Measurements from ENCODE around the gene AMY1B.
"Not testable (repeated sequence)": the region's sequence is repeated elsewhere in the genome, so short reads cannot be mapped to it uniquely, and the experiment has no call there.

The AMY1B gene

DNA sequence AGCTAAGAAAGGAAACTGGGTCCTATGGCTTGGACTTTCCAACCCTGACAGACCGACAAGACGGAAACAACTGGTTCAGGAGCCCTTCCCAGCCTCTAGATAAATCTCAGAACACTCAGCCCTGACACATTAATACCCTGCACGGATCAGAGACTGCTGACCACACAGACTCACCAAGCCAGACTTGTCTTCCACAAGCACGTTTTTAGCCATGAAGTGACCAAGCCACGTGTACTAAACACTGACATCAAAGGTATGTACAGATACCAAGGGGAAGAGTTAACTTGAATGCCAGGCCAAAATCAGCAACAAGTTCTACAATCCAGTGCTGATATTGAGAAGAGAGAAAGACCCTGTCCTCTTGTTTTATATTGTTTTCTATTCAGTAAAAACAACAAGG is at the start of gene AMY1B:
Gene AMY1B (minus strand): TSS at position 101 of the 400 bp plus-strand sequence. CDS start 571 bp downstream, outside the sequence.
- not testable (repeated sequence) for DNase-seq (ENCODE audit: low read depth)

DNA sequence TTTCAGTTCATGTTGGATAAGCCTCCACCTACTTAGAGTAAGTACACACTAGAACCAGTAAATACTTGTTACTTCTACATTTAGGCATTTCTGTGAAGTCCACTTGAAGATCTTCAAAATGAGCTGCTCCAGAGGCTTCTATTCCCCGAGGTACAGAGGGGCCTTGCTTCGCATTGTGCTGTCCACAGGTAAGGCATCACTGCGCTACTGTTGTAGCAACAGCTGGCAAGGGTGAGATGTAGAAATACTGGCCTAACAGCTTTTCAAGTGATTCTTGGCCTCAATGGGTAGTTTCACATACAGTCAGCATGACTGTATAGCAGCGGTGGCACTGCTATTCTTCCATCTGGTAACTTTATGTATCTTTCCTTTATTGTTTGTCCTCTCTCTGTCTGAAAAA is 49.0 kb upstream of the AMY1B start:
- not testable (repeated sequence) for DNase-seq (ENCODE audit: low read depth)

DNA sequence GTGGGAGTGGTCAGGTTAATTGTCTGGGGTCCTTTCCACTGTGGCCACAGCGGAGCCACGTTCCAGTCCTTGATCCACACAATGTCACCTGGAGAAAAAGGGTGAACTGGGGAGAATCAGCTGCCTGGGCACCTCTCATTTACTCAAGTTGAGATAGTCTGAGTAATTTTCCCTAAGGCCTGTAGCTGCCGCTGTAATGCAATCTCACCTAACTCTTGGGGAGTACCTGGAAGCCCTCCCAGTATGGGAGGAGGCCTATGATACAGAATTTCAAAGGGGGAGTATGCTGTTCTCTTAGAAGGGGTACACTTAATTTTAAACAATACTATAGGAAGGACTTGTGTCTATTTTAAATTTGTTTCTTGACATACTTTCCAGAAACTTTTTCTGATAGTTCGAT is 48.4 kb upstream of the AMY1B start:
- not testable (repeated sequence) for DNase-seq (ENCODE audit: low read depth)

DNA sequence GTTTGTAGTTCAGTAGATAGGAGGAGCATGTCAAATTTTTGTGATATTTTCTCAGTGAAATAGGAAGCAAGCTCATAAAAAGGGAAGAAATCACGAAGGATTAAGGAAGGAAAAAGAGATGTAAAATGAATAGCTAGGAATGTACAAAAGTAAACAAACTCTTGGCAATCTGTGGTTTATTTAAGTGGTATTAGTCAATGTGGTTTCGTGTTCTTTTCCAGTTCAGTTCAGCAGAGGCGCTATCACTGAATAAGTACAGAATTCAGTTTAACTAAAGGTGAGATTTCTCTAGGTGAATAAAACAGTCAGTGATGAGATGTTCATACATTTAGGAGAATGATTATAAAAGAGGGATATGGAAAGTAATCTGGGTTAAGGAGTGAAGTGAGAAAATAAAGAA is 42.0 kb upstream of the AMY1B start:
- DNase-seq (ENCODE audit: low read depth), result not testable (repeated sequence)

DNA sequence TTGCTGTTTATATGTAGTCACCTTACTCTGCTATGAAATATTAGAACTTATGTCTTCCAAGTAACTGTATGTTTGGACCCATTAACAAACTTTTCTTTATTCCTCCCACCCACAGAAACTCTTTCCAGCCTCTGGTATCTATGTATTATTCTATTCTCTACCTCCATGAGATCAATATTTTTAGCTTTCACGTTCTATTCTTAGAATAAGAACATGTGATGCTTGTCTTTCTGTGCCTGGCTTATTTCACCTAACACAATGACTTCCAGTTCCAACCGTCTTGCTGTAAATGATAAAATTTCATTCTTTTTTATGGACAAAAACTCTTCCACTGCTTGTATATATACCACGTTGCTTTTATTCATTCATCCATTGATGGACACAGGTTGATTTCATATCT is 39.3 kb upstream of the AMY1B start:
- DNase-seq (ENCODE audit: low read depth), result not testable (repeated sequence)

DNA sequence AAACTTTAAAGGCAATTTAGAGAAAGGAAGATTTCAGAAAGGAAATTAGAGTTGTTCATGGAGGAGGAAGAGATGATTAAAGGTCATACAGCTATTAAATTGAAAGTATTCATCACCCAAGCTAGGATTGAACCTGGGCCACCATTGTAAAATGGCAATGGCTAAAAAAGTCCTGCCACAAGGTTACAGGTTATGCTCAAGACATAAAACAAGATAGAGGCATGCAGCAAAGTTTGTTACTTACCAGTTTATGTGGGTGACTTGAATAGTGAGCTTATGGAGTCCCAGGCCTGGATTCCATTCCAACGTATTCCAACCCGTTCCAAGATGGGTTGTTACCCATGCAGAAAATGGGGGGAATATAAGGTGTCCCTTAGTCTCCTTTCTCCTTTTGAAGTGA is 25.5 kb upstream of the AMY1B start:
- DNase-seq (ENCODE audit: low read depth), result not testable (repeated sequence)

DNA sequence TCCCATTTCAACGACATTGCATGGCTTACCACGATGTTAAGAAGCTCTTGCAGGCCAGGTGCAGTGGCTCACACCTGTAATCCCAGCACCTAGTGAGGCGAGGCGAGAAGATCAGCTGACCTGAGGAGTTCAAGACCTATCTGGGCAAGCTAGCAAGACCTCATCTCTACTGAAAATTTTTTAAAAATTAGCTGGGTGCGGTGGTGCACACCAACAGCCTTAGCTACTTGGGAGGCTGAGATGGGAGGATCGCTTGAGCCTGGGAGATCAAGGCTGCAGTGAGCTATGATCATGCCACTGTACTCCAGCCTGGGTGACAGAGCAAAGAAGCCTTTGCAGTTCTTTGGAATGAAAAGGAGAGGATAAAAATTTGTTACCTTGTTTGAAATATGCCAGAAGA is 21.4 kb upstream of the AMY1B start:
- DNase-seq (ENCODE audit: low read depth), result not testable (repeated sequence)

DNA sequence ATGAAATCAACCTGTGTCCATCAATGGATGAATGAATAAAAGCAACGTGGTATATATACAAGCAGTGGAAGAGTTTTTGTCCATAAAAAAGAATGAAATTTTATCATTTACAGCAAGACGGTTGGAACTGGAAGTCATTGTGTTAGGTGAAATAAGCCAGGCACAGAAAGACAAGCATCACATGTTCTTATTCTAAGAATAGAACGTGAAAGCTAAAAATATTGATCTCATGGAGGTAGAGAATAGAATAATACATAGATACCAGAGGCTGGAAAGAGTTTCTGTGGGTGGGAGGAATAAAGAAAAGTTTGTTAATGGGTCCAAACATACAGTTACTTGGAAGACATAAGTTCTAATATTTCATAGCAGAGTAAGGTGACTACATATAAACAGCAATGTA is 14.4 kb upstream of the AMY1B start:
- DNase-seq (ENCODE audit: low read depth), result not testable (repeated sequence)

DNA sequence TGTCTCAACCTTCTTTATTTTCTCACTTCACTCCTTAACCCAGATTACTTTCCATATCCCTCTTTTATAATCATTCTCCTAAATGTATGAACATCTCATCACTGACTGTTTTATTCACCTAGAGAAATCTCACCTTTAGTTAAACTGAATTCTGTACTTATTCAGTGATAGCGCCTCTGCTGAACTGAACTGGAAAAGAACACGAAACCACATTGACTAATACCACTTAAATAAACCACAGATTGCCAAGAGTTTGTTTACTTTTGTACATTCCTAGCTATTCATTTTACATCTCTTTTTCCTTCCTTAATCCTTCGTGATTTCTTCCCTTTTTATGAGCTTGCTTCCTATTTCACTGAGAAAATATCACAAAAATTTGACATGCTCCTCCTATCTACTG is 11.7 kb upstream of the AMY1B start:
- DNase-seq (ENCODE audit: low read depth), result not testable (repeated sequence)

DNA sequence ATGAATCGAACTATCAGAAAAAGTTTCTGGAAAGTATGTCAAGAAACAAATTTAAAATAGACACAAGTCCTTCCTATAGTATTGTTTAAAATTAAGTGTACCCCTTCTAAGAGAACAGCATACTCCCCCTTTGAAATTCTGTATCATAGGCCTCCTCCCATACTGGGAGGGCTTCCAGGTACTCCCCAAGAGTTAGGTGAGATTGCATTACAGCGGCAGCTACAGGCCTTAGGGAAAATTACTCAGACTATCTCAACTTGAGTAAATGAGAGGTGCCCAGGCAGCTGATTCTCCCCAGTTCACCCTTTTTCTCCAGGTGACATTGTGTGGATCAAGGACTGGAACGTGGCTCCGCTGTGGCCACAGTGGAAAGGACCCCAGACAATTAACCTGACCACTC is 5.2 kb upstream of the AMY1B start:
- DNase-seq (ENCODE audit: low read depth), result not testable (repeated sequence)

DNA sequence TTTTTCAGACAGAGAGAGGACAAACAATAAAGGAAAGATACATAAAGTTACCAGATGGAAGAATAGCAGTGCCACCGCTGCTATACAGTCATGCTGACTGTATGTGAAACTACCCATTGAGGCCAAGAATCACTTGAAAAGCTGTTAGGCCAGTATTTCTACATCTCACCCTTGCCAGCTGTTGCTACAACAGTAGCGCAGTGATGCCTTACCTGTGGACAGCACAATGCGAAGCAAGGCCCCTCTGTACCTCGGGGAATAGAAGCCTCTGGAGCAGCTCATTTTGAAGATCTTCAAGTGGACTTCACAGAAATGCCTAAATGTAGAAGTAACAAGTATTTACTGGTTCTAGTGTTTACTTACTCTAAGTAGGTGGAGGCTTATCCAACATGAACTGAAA is 4.7 kb upstream of the AMY1B start:
- DNase-seq (ENCODE audit: low read depth), result not testable (repeated sequence)

DNA sequence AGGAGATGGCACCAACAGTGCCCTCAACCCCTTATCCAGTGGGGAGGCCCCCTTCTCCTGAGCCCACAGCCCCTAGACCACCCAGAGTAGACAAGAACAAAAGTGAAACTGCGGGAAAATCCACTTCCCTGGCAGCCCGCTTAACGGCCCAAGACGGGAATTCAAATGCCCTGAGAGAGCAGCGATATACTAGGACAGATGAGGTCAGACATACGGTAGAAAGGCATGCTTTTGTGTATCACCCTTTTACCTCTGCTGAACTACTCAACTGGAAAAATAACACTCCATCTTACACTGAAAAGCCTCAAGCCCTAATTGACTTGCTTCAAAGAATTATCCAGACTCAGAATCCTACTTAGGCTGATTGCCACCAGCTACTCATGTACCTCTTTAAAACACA is 1.4 kb upstream of the AMY1B start:
- DNase-seq (ENCODE audit: low read depth), result not testable (repeated sequence)

DNA sequence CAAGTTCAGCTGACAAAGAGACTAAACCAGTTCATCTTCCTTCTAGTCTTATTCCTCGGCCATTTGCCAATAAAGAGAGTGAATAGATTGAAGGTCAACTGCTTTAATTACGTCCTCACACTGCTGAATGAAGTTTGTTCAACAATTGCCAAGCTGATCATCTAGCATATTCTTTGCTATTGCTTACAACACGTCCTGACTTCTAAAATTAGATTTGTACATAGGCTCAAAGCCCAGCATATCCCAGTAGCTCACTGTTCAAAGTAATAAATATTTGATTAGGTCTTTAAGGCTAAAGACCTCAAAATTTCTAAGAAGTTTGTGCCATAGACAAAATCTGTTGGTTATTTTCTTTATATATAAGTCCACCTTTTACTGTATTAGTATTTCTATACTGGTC is 19.7 kb downstream of the AMY1B start:
- DNase-seq (ENCODE audit: low read depth), result not testable (repeated sequence)

DNA sequence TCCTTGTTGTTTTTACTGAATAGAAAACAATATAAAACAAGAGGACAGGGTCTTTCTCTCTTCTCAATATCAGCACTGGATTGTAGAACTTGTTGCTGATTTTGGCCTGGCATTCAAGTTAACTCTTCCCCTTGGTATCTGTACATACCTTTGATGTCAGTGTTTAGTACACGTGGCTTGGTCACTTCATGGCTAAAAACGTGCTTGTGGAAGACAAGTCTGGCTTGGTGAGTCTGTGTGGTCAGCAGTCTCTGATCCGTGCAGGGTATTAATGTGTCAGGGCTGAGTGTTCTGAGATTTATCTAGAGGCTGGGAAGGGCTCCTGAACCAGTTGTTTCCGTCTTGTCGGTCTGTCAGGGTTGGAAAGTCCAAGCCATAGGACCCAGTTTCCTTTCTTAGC is 40.5 kb downstream of the AMY1B start, which contains the start of gene AMY1A:
Gene AMY1A (plus strand): TSS at position 301 of the 400 bp plus-strand sequence. CDS start 571 bp downstream, outside the sequence.
- DNase-seq (ENCODE audit: low read depth), result not testable (repeated sequence)

DNA sequence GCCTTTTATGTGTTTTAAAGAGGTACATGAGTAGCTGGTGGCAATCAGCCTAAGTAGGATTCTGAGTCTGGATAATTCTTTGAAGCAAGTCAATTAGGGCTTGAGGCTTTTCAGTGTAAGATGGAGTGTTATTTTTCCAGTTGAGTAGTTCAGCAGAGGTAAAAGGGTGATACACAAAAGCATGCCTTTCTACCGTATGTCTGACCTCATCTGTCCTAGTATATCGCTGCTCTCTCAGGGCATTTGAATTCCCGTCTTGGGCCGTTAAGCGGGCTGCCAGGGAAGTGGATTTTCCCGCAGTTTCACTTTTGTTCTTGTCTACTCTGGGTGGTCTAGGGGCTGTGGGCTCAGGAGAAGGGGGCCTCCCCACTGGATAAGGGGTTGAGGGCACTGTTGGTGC is 41.9 kb downstream of the AMY1B start:
- DNase-seq (ENCODE audit: low read depth), result not testable (repeated sequence)

DNA sequence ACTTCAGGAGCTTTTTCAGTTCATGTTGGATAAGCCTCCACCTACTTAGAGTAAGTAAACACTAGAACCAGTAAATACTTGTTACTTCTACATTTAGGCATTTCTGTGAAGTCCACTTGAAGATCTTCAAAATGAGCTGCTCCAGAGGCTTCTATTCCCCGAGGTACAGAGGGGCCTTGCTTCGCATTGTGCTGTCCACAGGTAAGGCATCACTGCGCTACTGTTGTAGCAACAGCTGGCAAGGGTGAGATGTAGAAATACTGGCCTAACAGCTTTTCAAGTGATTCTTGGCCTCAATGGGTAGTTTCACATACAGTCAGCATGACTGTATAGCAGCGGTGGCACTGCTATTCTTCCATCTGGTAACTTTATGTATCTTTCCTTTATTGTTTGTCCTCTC is 45.1 kb downstream of the AMY1B start:
- not testable (repeated sequence) for DNase-seq (ENCODE audit: low read depth)

DNA sequence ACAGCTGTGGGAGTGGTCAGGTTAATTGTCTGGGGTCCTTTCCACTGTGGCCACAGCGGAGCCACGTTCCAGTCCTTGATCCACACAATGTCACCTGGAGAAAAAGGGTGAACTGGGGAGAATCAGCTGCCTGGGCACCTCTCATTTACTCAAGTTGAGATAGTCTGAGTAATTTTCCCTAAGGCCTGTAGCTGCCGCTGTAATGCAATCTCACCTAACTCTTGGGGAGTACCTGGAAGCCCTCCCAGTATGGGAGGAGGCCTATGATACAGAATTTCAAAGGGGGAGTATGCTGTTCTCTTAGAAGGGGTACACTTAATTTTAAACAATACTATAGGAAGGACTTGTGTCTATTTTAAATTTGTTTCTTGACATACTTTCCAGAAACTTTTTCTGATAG is 45.7 kb downstream of the AMY1B start:
- not testable (repeated sequence) for DNase-seq (ENCODE audit: low read depth)

DNA sequence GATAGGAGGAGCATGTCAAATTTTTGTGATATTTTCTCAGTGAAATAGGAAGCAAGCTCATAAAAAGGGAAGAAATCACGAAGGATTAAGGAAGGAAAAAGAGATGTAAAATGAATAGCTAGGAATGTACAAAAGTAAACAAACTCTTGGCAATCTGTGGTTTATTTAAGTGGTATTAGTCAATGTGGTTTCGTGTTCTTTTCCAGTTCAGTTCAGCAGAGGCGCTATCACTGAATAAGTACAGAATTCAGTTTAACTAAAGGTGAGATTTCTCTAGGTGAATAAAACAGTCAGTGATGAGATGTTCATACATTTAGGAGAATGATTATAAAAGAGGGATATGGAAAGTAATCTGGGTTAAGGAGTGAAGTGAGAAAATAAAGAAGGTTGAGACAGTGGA is 52.1 kb downstream of the AMY1B start:
- DNase-seq (ENCODE audit: low read depth), result not testable (repeated sequence)

DNA sequence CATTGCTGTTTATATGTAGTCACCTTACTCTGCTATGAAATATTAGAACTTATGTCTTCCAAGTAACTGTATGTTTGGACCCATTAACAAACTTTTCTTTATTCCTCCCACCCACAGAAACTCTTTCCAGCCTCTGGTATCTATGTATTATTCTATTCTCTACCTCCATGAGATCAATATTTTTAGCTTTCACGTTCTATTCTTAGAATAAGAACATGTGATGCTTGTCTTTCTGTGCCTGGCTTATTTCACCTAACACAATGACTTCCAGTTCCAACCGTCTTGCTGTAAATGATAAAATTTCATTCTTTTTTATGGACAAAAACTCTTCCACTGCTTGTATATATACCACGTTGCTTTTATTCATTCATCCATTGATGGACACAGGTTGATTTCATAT is 54.8 kb downstream of the AMY1B start:
- not testable (repeated sequence) for DNase-seq (ENCODE audit: low read depth)
